Left lung (tissue), 10 donors: ENCODE results near the gene MAZ. TPM values are rescaled to one million over a fixed set of nuclear protein-coding genes. Genes with fewer than 3 reads are reported as not detected.

Source experiments
- ATAC-seq: fragments of 200-7000 bp; cut with Tn5 transposase; one replicate; pipeline ENCODE4 v1.9.1; 2020; ENCODE audit warnings: moderate library complexity
- DNase-seq, 4 donors: peaks; one replicate each; pipeline ENCODE4 v3.0.0-alpha.2; 2013 to 2020
- H3K27ac ChIP-seq, 2 donors: fragments of 200-600 bp; sonication (generic) in 1 of 2; one replicate each; pipeline versions ENCODE4 v1.5.0 to v1.8.0; 2020 to 2021
- H3K27me3 ChIP-seq, 2 donors: fragments of 200-600 bp; sonication (generic) in 1 of 2; one replicate each; pipeline versions ENCODE4 v1.5.0 to v1.8.0; 2020 to 2021
- H3K36me3 ChIP-seq, 2 donors: fragments of 200-600 bp; sonication (generic) in 1 of 2; one replicate each; pipeline versions ENCODE4 v1.5.0 to v1.8.0; 2020 to 2021
- H3K4me1 ChIP-seq, 2 donors: fragments of 200-600 bp; one replicate each; pipeline ENCODE4 v1.8.0; 2021
- H3K4me3 ChIP-seq, 2 donors: fragments of 200-600 bp; sonication (generic) in 1 of 2; one replicate each; pipeline versions ENCODE4 v1.5.0 to v1.8.0; 2020 to 2021; ENCODE audit warnings: mild to moderate bottlenecking in 1 of 2
- H3K9me3 ChIP-seq, 2 donors: fragments of 200-600 bp; sonication (generic) in 1 of 2; one replicate each; pipeline versions ENCODE4 v1.5.0 to v1.8.0; 2020 to 2021
- intact Hi-C, 2 donors: fragments of 100-400 bp; cut with DNase I; formaldehyde crosslinking; loops; one replicate each; pipeline versions ENCODE4 v1.11.2 to v1.14.2; 2022
- polyA plus RNA-seq, 6 donors: library from polyadenylated mRNA; unstranded; fragments of 120-200 nt; gene quantifications; one replicate each; pipeline ENCODE4 v1.2.1, GENCODE V29; 2013; ENCODE audit not compliant: insufficient read length in 6 of 6
- total RNA-seq, 2 donors: library from RNA; stranded (reverse); fragmentation: NEBNext Ultra II Directional; extraction: Animal tissue kit (Norgen Biotek cat#: 25700); gene quantifications; one replicate each; pipeline ENCODE4 v1.2.1, GENCODE V29; 2021
- TF ChIP-seq, protein P1 (sequence below), 2 donors: fragments of 200-600 bp; sonication (generic) in 1 of 2; IDR thresholded peaks; one replicate each; pipeline versions ENCODE4 v1.5.0 to v1.8.0; 2021; ENCODE audit warnings: antibody characterized with exemption in 2 of 2
- donor health status: DM: no; HTN: yes; CAD: no.
- donor health status: DM: no; HTN: no; CAD: no.

Gene MAZ
- total and polyA plus RNA-seq, 8 donors, result 193 to 353 (median 287) TPM

DNA sequence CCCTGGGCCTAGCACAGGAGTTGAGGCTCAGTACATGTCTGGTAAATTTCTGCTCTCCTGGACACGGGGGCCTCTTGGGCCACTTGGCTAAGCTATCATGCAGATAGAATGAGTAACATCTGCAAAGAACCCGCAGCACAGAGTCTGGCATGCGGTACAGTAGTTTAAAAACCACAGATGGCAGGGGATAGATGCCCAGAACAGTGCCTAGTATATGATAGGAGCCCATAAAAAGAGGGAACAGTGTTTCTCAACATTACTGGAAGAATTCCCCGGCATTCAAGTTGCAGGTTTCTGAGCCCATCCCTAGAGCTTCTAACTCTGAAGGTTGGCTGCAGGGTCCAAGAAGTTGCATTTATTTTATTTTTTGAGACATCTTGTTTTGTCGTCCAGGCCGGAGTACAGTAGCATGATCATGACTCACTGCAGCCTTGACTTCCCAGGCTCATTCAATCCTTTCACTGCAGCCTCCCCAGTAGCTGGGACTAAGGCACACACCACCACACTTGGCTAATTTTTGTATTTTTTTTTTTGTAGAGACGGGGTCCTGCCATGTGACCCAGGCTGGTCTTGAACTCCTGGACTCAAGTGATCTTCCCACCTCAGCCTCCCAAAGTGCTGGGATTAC, 50.9 kb downstream of the MAZ start:
- no peaks in the 10 kb centered on the region for H3K9me3 ChIP-seq
- no peak overlapping the region for H3K27ac ChIP-seq
- ATAC-seq (no peak), DNase-seq (no peak)
- H3K27me3 ChIP-seq, result no peaks in the 10 kb centered on the region
- peaks cover 9 to 16% of the 10 kb centered on the region in 2 donors for H3K4me1 ChIP-seq
- peaks cover 0 to 30% of the 10 kb centered on the region in 2 donors for H3K36me3 ChIP-seq
- TF ChIP-seq, protein P1, sequence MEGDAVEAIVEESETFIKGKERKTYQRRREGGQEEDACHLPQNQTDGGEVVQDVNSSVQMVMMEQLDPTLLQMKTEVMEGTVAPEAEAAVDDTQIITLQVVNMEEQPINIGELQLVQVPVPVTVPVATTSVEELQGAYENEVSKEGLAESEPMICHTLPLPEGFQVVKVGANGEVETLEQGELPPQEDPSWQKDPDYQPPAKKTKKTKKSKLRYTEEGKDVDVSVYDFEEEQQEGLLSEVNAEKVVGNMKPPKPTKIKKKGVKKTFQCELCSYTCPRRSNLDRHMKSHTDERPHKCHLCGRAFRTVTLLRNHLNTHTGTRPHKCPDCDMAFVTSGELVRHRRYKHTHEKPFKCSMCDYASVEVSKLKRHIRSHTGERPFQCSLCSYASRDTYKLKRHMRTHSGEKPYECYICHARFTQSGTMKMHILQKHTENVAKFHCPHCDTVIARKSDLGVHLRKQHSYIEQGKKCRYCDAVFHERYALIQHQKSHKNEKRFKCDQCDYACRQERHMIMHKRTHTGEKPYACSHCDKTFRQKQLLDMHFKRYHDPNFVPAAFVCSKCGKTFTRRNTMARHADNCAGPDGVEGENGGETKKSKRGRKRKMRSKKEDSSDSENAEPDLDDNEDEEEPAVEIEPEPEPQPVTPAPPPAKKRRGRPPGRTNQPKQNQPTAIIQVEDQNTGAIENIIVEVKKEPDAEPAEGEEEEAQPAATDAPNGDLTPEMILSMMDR (IDR thresholded peaks at IDR 0.05), result no peak
- intact Hi-C loops, result loop anchor here in 1 of 2 donors (10.0 kb wide), 1 partner anchor 148 kb away; no protein-coding TSS in a partner anchor
- H3K4me3 ChIP-seq, result no peak overlapping the region

DNA sequence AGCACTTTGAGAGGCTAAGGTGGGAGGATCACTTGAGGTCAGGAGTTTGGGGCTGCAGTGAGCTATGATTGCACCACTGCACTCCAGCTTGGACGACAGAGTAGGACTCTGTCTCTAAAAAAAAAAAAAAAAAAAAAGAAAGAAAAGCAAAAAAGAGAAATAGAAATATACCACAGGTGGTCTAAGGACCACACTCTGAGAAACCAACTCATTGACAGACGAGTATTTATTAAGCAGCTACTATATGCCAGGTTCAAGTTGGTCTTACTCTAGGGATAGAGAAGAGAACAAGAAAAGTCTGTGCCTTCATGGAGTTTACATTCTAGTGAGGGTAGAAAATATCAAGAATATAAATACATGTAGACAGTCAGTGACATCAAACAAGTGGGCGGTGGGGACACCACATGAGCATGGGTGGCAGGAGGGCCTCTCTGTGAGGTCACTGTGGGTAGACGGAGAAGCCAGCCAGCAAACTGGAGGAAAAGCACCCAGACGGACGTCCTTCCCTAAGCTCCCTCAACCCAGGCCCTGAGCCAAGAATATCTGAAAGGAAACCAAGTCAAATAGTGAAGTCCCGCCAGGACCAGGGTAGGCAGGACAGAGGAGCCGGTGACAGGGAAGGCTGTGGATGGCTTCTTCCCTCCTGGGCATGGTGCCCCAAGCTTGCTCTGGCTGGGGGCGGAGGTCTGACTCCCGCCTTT, 52.0 kb downstream of the MAZ start:
- DNase-seq, result no peak
- no peak overlapping the region for H3K27ac ChIP-seq
- peaks cover 9 to 19% of the 10 kb centered on the region in 2 donors for H3K4me1 ChIP-seq
- intact Hi-C loops, result loop anchor here in 1 of 2 donors (10.0 kb wide), 1 partner anchor 147 kb away; no protein-coding TSS in a partner anchor
- H3K9me3 ChIP-seq, result no peaks in the 10 kb centered on the region
- no peak overlapping the region for H3K4me3 ChIP-seq
- H3K27me3 ChIP-seq, result no peaks in the 10 kb centered on the region
- TF ChIP-seq, protein P1 (IDR thresholded peaks at IDR 0.05), result no peak
- no peak for ATAC-seq
- H3K36me3 ChIP-seq, result peaks cover 0 to 30% of the 10 kb centered on the region in 2 donors

DNA sequence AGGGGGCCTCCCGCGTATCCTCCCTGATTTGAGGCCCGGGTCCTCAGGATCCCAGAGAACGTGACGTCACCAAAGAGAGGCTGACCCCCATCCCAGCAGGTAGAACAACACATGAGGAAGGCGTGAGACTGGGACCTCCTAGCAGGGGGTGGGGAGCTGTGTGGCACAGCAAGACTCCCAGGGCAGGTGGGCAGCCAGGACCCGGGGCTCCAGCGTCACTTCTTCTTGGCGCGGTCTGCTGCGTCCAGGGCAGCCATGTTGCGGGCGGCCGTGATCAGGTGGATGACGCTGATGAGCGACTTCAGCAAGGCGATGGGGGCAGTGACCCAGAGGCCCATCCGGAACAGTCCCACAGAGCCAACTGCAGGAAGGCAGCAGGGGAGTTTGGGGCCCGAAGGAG, 52.6 kb downstream of the MAZ start:
- Histone ChIP-seq H3K4me1 (peaks cover 9 to 24% of the 10 kb centered on the region in 2 donors), H3K9me3 (no peaks in the 10 kb centered on the region), H3K27ac (no peak overlapping the region), H3K36me3 (peaks cover 0 to 30% of the 10 kb centered on the region in 2 donors), H3K27me3 (no peaks in the 10 kb centered on the region), H3K4me3 (no peak overlapping the region)
- DNase-seq, result no peak
- intact Hi-C loops, result loop anchor here in 1 of 2 donors (10.0 kb wide), 1 partner anchor 146 kb away; no protein-coding TSS in a partner anchor
- ATAC-seq, result no peak
- TF ChIP-seq, protein P1 (IDR thresholded peaks at IDR 0.05), result no peak

DNA sequence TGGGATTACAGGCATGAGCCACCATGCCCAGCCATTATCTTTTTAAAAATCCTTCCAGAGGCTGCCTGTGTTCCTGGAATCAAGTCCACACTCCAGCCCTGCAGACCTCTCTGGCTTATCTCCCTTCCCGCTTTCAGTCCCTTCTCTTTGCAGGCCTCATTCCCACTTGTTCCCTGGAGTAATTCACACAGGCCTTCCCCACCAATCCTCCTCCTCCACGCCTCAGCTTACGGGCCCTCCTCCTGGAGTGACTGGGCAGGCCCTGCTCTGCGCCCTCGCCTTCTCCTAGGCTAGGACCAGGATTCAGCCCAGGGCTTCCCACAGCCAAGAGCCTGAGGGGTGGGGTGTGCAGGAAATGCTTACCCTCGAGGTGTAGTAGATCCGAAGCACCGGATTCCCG, 53.9 kb downstream of the MAZ start:
- DNase-seq, result no peak
- intact Hi-C loops, result loop anchor here in 1 of 2 donors (10.0 kb wide), 1 partner anchor 65 kb away; the partner anchor contains the start of gene KCTD13
- ATAC-seq, result no peak
- H3K4me1 ChIP-seq, result peaks cover 9 to 24% of the 10 kb centered on the region in 2 donors
- no peaks in the 10 kb centered on the region for H3K9me3 ChIP-seq
- H3K4me3 ChIP-seq, result no peak overlapping the region
- H3K27ac ChIP-seq, result no peak overlapping the region
- no peaks in the 10 kb centered on the region for H3K27me3 ChIP-seq
- H3K36me3 ChIP-seq, result peaks cover 0 to 30% of the 10 kb centered on the region in 2 donors
- TF ChIP-seq, protein P1 (IDR thresholded peaks at IDR 0.05), result no peak

Other genes starting within 250 kb of the MAZ start
- 10 to 100 TPM; 27.7 to 29.1 TPM for gene SPN, start 143.3 kb upstream of the MAZ start, total RNA-seq
- gene SPN, start 143.3 kb upstream of the MAZ start, polyA plus RNA-seq, result 1 to 10 TPM; 1.9 to 2.6 (median 2.4) TPM
- 10 to 100 TPM; 21.9 to 27.1 TPM for gene QPRT, start 127.3 kb upstream of the MAZ start, total RNA-seq
- gene QPRT, start 127.3 kb upstream of the MAZ start, polyA plus RNA-seq, result 10 to 100 TPM; 46.2 to 58.8 (median 56.1) TPM
- gene C16orf54, start 60.5 kb upstream of the MAZ start, total RNA-seq, result 10 to 100 TPM in 1 of 2 donors, 1 to 10 TPM in 1; 3.3 to 13.6 TPM
- under 1 TPM; 0.33 to 0.73 (median 0.63) TPM for gene C16orf54, start 60.5 kb upstream of the MAZ start, polyA plus RNA-seq
- not detected for gene ZG16, start 28.3 kb upstream of the MAZ start, total RNA-seq
- gene ZG16, start 28.3 kb upstream of the MAZ start, polyA plus RNA-seq, result under 1 TPM in 5 of 6 donors, not detected in 1; 0.06 to 0.10 (median 0.07) TPM
- 10 to 100 TPM; 24.8 to 32.5 TPM for gene KIF22, start 15.8 kb upstream of the MAZ start, total RNA-seq
- gene KIF22, start 15.8 kb upstream of the MAZ start, polyA plus RNA-seq, result 10 to 100 TPM; 48.4 to 92.2 (median 63.9) TPM
- 1 to 10 TPM in 1 of 2 donors, under 1 TPM in 1; 0.94 to 3.1 TPM for gene PRRT2, start 5.7 kb downstream of the MAZ start, total RNA-seq
- gene PRRT2, start 5.7 kb downstream of the MAZ start, polyA plus RNA-seq, result 10 to 100 TPM in 5 of 6 donors, 1 to 10 TPM in 1; 9.0 to 15.1 (median 11.2) TPM
- 10 to 100 TPM; 16.4 to 23.1 TPM for gene PAGR1, start 9.6 kb downstream of the MAZ start, total RNA-seq
- 10 to 100 TPM; 27.5 to 40.6 (median 30.6) TPM for gene PAGR1, start 9.6 kb downstream of the MAZ start, polyA plus RNA-seq
- gene MVP, start 13.9 kb downstream of the MAZ start, total RNA-seq, result 100 to 1,000 TPM; 236 to 280 TPM
- 10 to 100 TPM; 12.5 to 22.8 (median 16.8) TPM for gene MVP, start 13.9 kb downstream of the MAZ start, polyA plus RNA-seq
- 10 to 100 TPM; 69.5 to 84.8 TPM for gene CDIPT, start 56.7 kb downstream of the MAZ start, total RNA-seq
- gene CDIPT, start 56.7 kb downstream of the MAZ start, polyA plus RNA-seq, result 10 to 100 TPM; 72.5 to 80.5 (median 78.3) TPM
- gene SEZ6L2, start 93.0 kb downstream of the MAZ start, total RNA-seq, result 10 to 100 TPM in 1 of 2 donors, 1 to 10 TPM in 1; 7.7 to 30.2 TPM
- 1 to 10 TPM; 4.9 to 6.3 (median 5.7) TPM for gene SEZ6L2, start 93.0 kb downstream of the MAZ start, polyA plus RNA-seq
- gene ASPHD1, start 94.0 kb downstream of the MAZ start, total RNA-seq, result 10 to 100 TPM in 1 of 2 donors, 1 to 10 TPM in 1; 3.6 to 15.6 TPM
- gene ASPHD1, start 94.0 kb downstream of the MAZ start, polyA plus RNA-seq, result under 1 TPM; 0.42 to 0.66 (median 0.61) TPM
- gene KCTD13, start 119.7 kb downstream of the MAZ start, total RNA-seq, result 10 to 100 TPM; 14.8 to 20.9 TPM
- gene KCTD13, start 119.7 kb downstream of the MAZ start, polyA plus RNA-seq, result 10 to 100 TPM; 18.3 to 24.2 (median 21.3) TPM
- gene TMEM219, start 155.6 kb downstream of the MAZ start, total RNA-seq, result 100 to 1,000 TPM; 122 to 154 TPM
- 100 to 1,000 TPM; 103 to 128 (median 114) TPM for gene TMEM219, start 155.6 kb downstream of the MAZ start, polyA plus RNA-seq
- gene TAOK2, start 167.3 kb downstream of the MAZ start, total RNA-seq, result 10 to 100 TPM; 61.4 to 64.5 TPM
- gene TAOK2, start 167.3 kb downstream of the MAZ start, polyA plus RNA-seq, result 10 to 100 TPM; 47.5 to 71.4 (median 55.0) TPM
- 10 to 100 TPM; 14.4 to 17.4 TPM for gene HIRIP3, start 189.1 kb downstream of the MAZ start, total RNA-seq
- gene HIRIP3, start 189.1 kb downstream of the MAZ start, polyA plus RNA-seq, result 10 to 100 TPM; 17.8 to 20.7 (median 18.3) TPM
- 10 to 100 TPM; 55.5 to 59.6 TPM for gene INO80E, start 189.7 kb downstream of the MAZ start, total RNA-seq
- 10 to 100 TPM; 42.1 to 59.3 (median 47.5) TPM for gene INO80E, start 189.7 kb downstream of the MAZ start, polyA plus RNA-seq
- gene DOC2A, start 204.5 kb downstream of the MAZ start, total RNA-seq, result 1 to 10 TPM; 2.5 to 2.7 TPM
- gene DOC2A, start 204.5 kb downstream of the MAZ start, polyA plus RNA-seq, result 1 to 10 TPM in 5 of 6 donors, under 1 TPM in 1; 0.77 to 5.1 (median 3.2) TPM
- not detected for gene C16orf92, start 216.7 kb downstream of the MAZ start, total RNA-seq
- not detected for gene C16orf92, start 216.7 kb downstream of the MAZ start, polyA plus RNA-seq
- gene TLCD3B, start 224.7 kb downstream of the MAZ start, total RNA-seq, result under 1 TPM in 1 of 2 donors, not detected in 1; 0.29 TPM
- gene TLCD3B, start 224.7 kb downstream of the MAZ start, polyA plus RNA-seq, result 1 to 10 TPM in 3 of 6 donors, under 1 TPM in 3; 0.28 to 1.4 (median 0.96) TPM